K562 (cell line): ENCODE measurements around the gene CCNY. TPM values are rescaled to one million over a fixed set of nuclear protein-coding genes. Genes with fewer than 3 reads are reported as not detected.

Experiments used
- ETV6 ChIP-seq, 3 experiments: fragments of 150-350 bp in 1 of 3; sonication (generic) in 1 of 3; formaldehyde crosslinking in 1 of 3; IDR thresholded peaks; 2 replicates each; pipeline versions ENCODE4 v1.6.1 to v1.8.0; 2014 to 2022; ENCODE audit warnings: borderline replicate concordance in 2 of 3, low read depth in 2 of 3, antibody characterized with exemption in 1 of 3, low read length in 1 of 3, mild to moderate bottlenecking in 1 of 3, missing genetic modification reagents in 1 of 3
- GTF2B ChIP-seq: IDR thresholded peaks from 2 replicates; pipeline ENCODE4 v1.6.1; 2011; ENCODE audit not compliant: insufficient read length; ENCODE audit errors: extremely low read depth
- PRPF4 ChIP-seq: fragments of 200-400 bp; formaldehyde crosslinking; IDR thresholded peaks from one replicate; pipeline ENCODE4 v1.6.1; 2017; ENCODE audit warnings: low read length, low read depth, mild to moderate bottlenecking; ENCODE audit not compliant: insufficient read depth, poor library complexity, severe bottlenecking
- REST ChIP-seq, 2 experiments: fragments of 450-650 bp; formaldehyde crosslinking in 1 of 2; IDR thresholded peaks; 2 replicates each; pipeline versions ENCODE4 v1.4.0 to v1.6.1; 2014 to 2020; ENCODE audit warnings: mild to moderate bottlenecking in 2 of 2, borderline replicate concordance in 1 of 2, low read depth in 1 of 2
- VEZF1 ChIP-seq: fragments of 200-800 bp; sonication (Bioruptor generic); IDR thresholded peaks from 2 replicates; pipeline ENCODE4 v1.6.1; 2017; ENCODE audit warnings: missing genetic modification characterization, missing compliant biosample characterization
- polyA plus RNA-seq, 8 experiments: library from polyadenylated mRNA; depleted of rRNA in 4 of 8; stranded (reverse) in 5 of 8; unstranded in 3 of 8; fragments of >200 nt; fragmentation: Nextera tagmentation in 2 of 8; fragmentation: Illumina TruSeq in 1 of 8; extraction: Ambion mirVana in 2 of 8; extraction: Trizol in 1 of 8; gene quantifications; 2 replicates each; pipeline versions ENCODE4 v1.2.1 to v1.2.3, GENCODE V29; 2011 to 2014; ENCODE audit warnings: inconsistent platforms in 1 of 8, missing spikeins in 1 of 8
- total RNA-seq, 7 experiments: library from RNA; depleted of rRNA in 6 of 7; stranded (reverse); fragments of >200 nt in 6 of 7; fragmentation: Illumina TruSeq in 2 of 7; extraction: Trizol in 2 of 7; gene quantifications; 2 replicates each; pipeline versions ENCODE4 v1.2.1 to v1.2.3, GENCODE V29; 2011 to 2021; ENCODE audit warnings: low replicate concordance in 1 of 7
- TF ChIP-seq, protein P1 (sequence below): IDR thresholded peaks from 2 replicates; pipeline ENCODE4 v1.6.1; 2014; ENCODE audit warnings: antibody characterized with exemption
- TF ChIP-seq, protein P2 (sequence below): fragments of 250-450 bp; sonication (Bioruptor Pico); IDR thresholded peaks from 2 replicates; pipeline ENCODE4 v1.5.0; 2021; ENCODE audit warnings: mild to moderate bottlenecking, moderate library complexity

CCNY gene
- total and polyA plus RNA-seq, 9 of the 15 experiments (the other 6 are each of a cell fraction or from before 2014, with no cell fraction given), result 8.4 to 109 (median 38.6) TPM

GRCh38 chr10:35434533-35434932 is 98.2 kb downstream of the CCNY start (continued):
- TF ChIP-seq ETV6 (IDR thresholded peaks at IDR 0.05; ENCODE audit: borderline replicate concordance in 1 of 2, low read depth in 2 of 2, low read length in 1 of 2), result no peak
- no peak for TF ChIP-seq ETV6 (CRISPR knock-in tag; IDR thresholded peaks at IDR 0.05; ENCODE audit: borderline replicate concordance)
- TF ChIP-seq GTF2B, result no peak
- TF ChIP-seq, protein P1, sequence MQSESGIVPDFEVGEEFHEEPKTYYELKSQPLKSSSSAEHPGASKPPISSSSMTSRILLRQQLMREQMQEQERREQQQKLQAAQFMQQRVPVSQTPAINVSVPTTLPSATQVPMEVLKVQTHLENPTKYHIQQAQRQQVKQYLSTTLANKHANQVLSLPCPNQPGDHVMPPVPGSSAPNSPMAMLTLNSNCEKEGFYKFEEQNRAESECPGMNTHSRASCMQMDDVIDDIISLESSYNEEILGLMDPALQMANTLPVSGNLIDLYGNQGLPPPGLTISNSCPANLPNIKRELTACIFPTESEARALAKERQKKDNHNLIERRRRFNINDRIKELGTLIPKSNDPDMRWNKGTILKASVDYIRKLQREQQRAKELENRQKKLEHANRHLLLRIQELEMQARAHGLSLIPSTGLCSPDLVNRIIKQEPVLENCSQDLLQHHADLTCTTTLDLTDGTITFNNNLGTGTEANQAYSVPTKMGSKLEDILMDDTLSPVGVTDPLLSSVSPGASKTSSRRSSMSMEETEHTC, result no peak
- TF ChIP-seq REST (IDR thresholded peaks at IDR 0.05; ENCODE audit: borderline replicate concordance), result no peak
- no peak for TF ChIP-seq REST (CRISPR knock-in tag; IDR thresholded peaks at IDR 0.05; ENCODE audit: low read depth)
- TF ChIP-seq PRPF4, result no peak
- no peak for TF ChIP-seq VEZF1 (CRISPR knock-in tag)
- TF ChIP-seq, protein P2, sequence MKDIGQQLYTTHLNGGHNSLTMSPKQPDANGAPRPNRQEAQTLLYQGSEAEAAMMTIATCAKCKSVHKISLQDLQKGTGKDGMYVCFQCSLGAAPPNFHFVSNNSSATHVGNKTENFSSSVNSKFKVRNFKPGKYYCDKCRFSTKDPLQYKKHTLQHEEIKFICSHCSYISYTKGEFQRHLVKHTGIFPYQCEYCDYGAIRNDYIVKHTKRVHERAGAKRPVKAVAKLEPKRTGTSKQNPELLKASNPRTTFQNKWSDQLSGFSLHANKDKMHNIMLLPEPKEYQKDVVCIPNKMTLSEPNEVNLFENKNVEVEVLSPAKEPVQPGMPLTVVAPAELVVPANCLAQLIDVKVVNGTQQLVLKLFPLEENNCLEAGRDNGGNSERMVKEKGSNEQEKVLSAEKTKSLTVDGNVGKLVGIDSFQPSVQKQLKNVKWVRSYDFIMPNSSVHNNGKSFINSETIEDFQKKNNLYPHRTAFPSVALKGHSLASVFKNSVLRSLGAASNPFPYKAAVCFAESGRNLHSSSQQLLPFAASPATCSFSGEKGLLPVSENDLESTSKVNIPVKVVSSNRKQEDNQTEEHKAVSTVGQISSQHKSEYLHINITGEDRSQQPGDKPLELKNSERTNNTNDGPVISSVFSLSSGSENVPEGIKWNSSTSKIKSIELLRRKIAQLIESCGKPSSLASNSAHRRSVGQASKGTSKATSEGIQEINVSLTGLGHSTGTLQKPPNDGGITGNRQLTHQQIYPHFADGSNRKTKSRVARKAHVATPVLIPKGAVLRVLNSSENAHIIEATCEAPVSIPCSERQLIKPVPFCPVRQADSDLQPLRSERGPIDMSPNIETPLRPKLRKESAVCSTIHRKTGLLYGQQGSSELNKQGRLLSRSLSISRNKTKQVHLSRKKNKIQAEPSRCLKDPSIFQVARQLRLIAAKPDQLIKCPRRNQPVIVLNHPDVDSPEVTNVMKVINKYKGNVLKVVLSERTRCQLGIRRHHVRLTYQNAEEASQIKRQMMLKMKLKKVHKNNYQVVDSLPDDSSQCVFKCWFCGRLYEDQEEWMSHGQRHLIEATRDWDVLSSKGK, result no peak
